Measurements from ENCODE around the gene TMEM51. TPM values are rescaled to one million over a fixed set of nuclear protein-coding genes. Genes with fewer than 3 reads are reported as not detected.

The TMEM51 gene
- total and polyA plus RNA-seq, 8 donors = 18.2 to 42.1 (median 25.6) TPM

- peaks cover 0 to 16% (median 10%) of the 10 kb centered on the region in 3 donors for H3K4me1 ChIP-seq
- H3K27me3 ChIP-seq = no peaks in the 10 kb centered on the region
- ATAC-seq (peak; percentile 67 to 83 (median 71)), DNase-seq (peak in 1 of 6 donors; percentile 71), FAIRE-seq (no peak)
- peak overlapping the region in 3 of 4 donors; percentile 16 to 63 (median 60) for H3K27ac ChIP-seq
- TF ChIP-seq CTCF (IDR thresholded peaks at IDR 0.05) = no peak
- intact Hi-C loops (cut with DNase I) = no loop called here
- peak overlapping the region in 2 of 4 donors; percentile 5 to 24 for H3K4me3 ChIP-seq
- no peaks in the 10 kb centered on the region for H3K9me3 ChIP-seq
- 23 to 33% methylated on average over 20 of the region's 20 CpGs for WGBS, 2 donors
- no peaks in the 10 kb centered on the region for H3K36me3 ChIP-seq
Observed at GRCh38 chr1:15261155-15262002, 107.8 kb downstream of the TMEM51 start.

GRCh38 chr1:15262003-15262377 is 108.4 kb downstream of the TMEM51 start:
- no peak for TF ChIP-seq CTCF (IDR thresholded peaks at IDR 0.05)
- DNase-seq (no peak), FAIRE-seq (no peak), ATAC-seq (no peak)
- H3K36me3 ChIP-seq = no peaks in the 10 kb centered on the region
- peaks cover 0 to 16% (median 10%) of the 10 kb centered on the region in 3 donors for H3K4me1 ChIP-seq
- H3K9me3 ChIP-seq = no peaks in the 10 kb centered on the region
- H3K4me3 ChIP-seq = peak overlapping the region in 1 of 4 donors; percentile 24
- H3K27ac ChIP-seq = peak overlapping the region in 1 of 4 donors; percentile 63
- 97 to 98% methylated on average over 2 of the region's 2 CpGs for WGBS, 2 donors
- no peaks in the 10 kb centered on the region for H3K27me3 ChIP-seq
- intact Hi-C loops (cut with DNase I) = no loop called here

GRCh38 chr1:15262706-15263105 is 109.2 kb downstream of the TMEM51 start:
- intact Hi-C loops (cut with DNase I) = no loop called here
- Histone ChIP-seq H3K4me1 (peaks cover 0 to 16% (median 10%) of the 10 kb centered on the region in 3 donors), H3K27me3 (no peaks in the 10 kb centered on the region), H3K27ac (no peak overlapping the region), H3K9me3 (no peaks in the 10 kb centered on the region), H3K36me3 (no peaks in the 10 kb centered on the region), H3K4me3 (no peak overlapping the region)
- ATAC-seq (no peak), FAIRE-seq (no peak), DNase-seq (no peak)
- TF ChIP-seq CTCF (IDR thresholded peaks at IDR 0.05) = no peak
- WGBS, 2 donors = 92 to 93% methylated on average over 5 of the region's 5 CpGs

- H3K36me3 ChIP-seq = no peaks in the 10 kb centered on the region
- no peak overlapping the region for H3K4me3 ChIP-seq
- FAIRE-seq = no peak
- no peak for TF ChIP-seq CTCF (IDR thresholded peaks at IDR 0.05)
- H3K9me3 ChIP-seq = no peaks in the 10 kb centered on the region
- 94% methylated on average over 2 of the region's 2 CpGs for WGBS, 2 donors
- intact Hi-C loops (cut with DNase I) = no loop called here
- DNase-seq = no peak
- H3K4me1 ChIP-seq = peaks cover 0 to 15% (median 9%) of the 10 kb centered on the region in 3 donors
- ATAC-seq = no peak
- H3K27ac ChIP-seq = no peak overlapping the region
- no peaks in the 10 kb centered on the region for H3K27me3 ChIP-seq
Observed at GRCh38 chr1:15264769-15265168, 111.2 kb downstream of the TMEM51 start.

Other genes starting within 250 kb of the TMEM51 start
- 1 to 10 TPM; 1.1 to 5.5 (median 2.2) TPM for gene FHAD1, start 93.5 kb downstream of the TMEM51 start, total RNA-seq
- 1 to 10 TPM in 1 of 2 donors, under 1 TPM in 1; 0.75 to 2.1 TPM for gene FHAD1, start 93.5 kb downstream of the TMEM51 start, polyA plus RNA-seq